HG03039 (cell line): ENCODE measurements around the gene CACNA1S.

ENCODE experiments used
- ATAC-seq: cut with Tn5 transposase; IDR thresholded peaks from one replicate; pipeline ENCODE4 v1.9.1; 2021; ENCODE audit warnings: mild to moderate bottlenecking, moderate library complexity; ENCODE audit not compliant: unreplicated experiment

The CACNA1S gene

DNA sequence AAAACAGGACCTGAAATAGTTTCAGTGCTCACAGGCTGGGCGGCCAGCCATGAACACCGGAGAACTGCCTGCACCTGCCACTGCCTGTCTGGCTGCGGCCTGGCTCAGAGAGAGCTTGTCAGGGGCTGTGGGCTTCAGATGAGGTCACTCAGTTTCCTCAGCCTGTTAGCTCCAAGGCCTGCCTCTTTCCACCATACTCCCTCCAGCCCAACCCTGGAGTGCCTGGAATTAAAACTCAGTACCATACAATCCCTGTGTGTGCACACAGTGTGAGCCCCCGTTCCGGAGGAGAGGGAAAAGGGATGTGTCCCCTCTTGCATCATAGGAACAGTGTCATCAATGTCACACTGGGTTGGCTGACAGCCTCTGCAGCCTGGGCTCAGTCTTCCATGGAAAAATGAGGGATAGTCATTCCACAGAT is 16.2 kb downstream of the CACNA1S start:
- no peak for ATAC-seq

DNA sequence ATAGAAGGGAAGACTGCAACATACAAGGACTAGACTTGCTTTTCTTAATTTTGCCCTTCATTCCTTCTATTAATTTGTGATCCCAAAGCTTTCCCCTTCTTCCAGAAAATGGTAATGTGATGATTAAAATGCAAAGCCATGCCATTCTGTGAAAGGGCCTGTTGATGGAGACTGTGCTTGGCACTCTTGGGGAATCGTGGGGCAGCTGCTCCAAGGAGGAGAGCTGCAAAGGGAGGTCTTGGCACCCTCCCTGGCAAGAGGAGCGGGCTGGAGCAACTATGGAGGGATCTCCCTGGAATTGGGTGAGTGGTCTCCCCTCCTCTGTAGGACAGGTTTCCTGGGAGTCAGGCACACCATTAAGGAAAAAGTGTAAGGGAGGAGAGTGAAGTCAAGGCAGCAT is 16.6 kb downstream of the CACNA1S start:
- no peak for ATAC-seq

DNA sequence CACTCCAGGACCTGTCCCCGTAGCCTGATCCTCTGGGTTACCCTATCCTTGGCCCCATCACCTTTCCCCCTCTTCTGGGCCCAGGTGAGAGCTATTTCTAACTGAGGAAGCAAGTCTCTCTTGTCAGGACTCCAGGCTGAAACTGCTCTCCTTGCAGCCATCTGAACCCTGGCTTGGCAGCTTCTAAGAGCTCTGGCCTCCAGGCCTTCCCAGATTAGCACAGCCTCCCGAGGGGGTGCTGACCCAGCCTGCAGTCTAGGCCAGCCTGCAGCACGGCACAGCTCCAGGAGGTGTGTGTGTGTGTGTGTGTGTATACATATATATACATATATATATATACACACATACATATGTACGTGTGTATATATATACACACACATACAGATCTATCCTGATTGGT is 17.4 kb downstream of the CACNA1S start:
- no peak for ATAC-seq

DNA sequence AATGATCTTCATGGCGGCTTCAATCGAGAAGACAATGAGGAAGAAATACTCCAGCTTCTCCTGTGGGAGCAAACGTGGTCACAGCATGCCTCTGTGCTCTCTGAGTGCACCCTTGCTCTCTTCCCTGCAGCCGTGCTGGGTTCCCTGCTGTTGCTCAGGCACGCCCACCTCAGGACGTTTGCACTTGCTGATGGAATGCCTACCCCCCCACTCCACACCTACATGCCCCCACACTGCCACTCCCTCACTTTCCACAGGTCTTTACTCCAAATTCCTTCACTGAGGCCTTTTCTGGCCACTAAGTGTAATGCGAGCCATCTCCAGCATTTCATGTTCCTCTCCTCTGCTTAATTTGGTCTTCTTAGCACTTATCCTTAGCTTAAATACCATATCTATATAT is 18.3 kb downstream of the CACNA1S start:
- no peak for ATAC-seq

DNA sequence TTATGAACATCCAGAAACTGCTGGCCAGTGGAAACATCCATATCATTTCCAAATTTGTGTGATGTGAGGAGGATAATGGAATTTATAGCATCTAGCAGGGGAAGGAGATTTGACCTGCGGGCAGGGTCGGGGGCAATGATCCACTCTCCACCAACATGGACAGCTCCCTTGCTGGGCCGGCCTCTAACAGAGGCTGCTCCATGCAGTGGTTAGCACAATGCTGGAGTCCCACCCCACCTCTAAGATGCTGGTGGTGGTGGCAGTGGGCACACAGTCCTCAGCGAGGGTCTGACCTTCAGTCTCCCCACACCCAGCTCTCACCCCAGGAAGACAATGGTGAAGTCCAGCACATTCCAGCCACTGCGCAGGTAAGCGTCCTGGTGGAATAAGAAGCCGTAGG is 18.7 kb downstream of the CACNA1S start:
- no peak for ATAC-seq

DNA sequence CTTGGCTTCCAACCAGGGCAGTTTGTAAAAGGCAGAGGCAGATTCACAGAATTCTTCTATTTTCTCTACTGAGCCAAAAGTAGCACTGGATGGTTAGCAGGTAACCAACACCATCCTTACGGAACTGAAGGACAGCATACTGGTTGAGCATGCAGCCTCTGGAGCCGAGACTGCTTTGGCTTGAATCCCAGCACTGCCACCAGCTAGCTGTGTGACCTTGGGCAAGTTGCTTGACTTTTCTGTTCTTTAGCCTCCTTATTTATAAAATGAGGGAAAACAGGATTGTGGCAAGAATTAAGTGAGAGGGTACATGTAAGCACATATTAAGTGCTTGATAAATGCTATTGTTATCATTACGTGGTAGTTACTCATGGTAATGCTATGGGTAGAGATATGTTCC is 19.5 kb downstream of the CACNA1S start:
- no peak for ATAC-seq

DNA sequence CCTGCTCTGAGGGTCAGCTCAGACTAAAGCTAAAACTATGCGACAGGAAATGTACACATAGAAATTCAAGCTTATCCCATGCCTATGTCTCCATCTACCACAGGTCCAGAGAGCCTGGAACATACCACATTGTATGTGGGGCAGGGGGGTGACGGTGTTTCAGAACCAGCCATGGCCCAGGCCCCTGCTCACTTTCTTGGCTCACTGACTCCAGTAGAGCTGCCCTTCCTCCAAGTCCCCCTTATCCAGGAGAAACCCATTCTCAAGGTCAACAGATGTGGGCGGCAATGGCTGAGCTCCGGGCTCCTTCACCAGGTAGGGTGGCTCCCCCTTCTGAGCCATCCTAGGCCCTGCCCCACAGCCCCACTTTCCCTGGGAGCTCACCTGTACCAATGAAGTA is 21.0 kb downstream of the CACNA1S start:
- ATAC-seq = no peak

DNA sequence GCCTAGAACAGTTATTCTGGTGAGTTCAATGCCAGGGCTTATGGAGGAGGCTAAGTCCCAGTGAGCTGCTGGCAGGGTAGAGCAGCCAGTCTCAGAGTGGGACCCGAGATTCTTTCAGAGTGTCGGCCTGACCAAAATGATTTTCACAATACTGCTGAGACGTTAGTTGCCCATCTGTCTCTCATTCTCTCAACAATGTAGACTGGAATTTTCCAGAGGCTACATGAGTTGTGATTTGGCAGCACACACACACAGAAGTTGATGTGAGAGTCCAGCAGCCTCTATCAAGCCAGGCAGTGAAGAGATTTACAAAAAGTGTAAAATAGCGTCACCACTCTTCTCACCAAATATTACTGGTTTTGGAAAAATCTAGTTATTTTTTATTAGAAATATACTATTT is 21.7 kb downstream of the CACNA1S start:
- ATAC-seq = no peak

DNA sequence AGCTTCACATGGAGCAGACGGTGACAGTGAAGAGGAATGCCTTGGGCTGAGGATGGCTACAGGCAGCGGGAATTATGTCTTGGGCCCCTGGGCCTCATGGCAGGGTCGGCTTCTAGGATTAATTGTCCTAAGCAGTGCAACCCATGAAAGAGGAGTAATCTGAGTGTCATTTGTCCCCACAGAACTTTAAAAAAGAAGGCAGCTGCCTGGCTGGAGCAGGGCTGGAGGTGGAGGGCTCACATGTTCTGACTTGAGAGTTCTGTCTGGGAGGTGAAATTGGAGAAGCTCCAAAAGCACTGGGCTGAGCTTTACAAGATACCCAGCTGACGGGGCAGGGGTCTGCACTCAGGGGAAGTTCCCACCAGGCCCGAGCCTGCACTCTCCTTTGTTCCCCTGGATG is 22.6 kb downstream of the CACNA1S start:
- ATAC-seq = no peak

DNA sequence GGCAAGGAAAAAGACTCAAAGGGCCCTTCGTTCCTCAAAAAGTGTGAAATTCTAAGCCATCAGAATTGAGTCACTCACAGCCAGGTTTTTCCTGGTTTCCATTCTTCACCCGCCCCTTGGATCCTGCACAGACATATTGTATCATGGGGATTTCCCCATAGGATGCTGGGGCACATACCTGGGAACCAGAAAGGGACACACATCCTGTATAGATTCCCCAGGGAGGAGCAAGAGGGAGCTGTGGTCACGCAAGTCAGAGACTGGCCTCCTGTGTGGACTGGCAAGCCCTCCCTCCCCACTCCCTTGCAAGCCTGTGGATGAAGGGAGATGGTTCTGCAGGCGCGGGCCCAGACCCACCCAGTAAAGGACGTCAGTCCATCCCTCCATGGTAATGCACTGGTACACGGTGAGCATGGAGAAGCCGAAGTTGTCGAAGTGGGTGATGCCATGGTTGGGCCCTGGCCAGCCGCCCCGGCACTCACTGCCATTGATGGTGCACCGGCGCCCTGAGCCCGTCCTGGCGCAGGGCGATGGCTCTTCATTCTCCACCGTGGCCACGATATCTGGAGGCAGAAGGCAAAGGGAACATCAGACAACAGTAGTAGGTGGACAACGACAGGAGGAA is 23.2 kb downstream of the CACNA1S start:
- no peak for ATAC-seq

DNA sequence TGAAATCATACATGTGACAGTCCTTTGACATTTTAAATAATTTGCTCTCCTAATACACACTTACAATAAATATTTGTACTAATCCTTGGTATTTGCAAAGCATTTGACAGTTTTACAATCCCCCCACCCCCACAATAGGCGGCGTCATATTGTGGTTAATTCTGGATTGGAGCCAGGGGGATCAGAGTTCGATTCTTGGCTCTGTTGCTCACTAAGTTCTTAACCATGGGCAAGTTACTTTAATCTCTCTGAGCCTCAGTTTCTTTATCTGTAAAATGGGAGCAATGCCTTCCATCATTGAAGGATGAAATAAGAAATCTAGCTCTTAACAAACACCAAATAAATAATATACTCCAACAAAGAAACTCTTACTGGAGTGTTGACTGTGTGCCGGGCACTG is 23.8 kb downstream of the CACNA1S start:
- no peak for ATAC-seq

DNA sequence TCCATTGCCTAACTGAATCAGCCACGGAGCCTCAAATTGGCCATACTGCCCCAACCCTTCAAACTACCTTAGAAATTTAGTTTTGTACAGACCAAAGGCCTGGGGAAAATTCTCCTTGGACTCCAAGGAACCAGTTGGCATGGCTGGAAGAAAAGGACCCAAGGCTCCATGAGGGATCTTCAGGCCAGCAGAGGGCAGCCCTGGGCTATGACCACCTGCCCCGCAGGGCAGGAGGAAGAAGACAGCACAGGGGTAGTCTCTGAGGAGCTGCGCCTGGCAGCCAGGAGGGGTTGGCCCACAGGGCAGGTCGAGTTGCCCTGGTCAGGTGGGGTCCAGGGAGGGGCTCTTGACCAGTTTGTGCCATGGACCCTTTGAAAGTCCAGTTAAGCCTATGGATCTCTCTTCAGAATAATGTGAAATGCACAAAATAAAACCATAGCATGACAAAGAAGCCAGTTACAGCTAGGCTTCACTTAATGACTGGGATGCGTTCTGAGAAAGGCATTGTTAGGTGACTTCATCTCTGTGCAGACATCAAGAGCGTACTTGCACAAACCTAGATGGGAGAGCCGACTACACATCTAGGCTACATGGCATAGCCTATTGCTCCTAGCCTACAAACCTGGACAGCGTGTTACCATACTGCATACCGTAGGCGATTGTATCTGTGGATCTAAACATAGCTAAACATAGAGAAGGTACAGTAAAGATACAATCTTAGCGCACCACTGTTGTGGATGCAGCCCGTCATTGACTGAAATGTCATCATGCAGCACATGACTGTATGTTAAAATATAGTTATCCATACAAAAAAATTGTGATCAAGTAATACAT is 26.1 kb downstream of the CACNA1S start:
- no peak for ATAC-seq

DNA sequence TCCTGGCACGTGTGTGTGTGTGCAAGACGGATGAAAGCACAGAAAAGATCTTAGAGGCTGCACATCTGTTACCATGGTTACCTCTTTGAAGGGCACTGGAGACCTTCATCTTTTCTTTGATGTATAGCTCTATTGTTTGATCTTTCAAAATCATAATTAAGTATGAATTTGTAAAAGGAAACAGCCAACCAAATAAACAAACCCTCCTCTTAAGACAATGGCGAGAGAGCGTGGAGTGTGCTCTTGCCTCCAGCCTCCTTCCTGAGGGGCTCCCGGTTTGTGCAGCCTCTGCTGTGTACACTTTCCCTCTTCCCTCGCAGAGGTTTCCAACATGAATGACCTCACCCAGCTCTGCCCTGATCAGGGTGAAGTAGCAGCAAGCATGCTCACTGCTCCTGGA is 27.9 kb downstream of the CACNA1S start:
- no peak for ATAC-seq

DNA sequence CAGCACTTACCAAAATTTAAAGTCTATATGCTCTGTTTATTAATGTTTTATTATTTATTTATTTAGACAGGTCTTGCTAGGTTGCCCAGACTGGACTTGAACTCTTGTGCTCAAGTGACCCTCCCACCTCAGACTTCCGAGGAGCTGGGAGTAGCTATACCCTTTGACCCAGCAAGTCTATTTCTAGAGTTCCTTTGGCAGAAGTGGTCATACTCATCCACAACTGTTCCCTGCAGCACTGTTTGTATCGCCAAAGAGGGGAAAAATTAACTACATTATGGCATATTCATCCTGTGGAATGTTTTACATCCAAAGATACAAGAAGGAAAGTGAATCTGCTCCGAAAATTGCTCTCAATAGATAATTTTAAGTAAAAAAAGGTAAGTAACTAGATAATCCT is 28.5 kb downstream of the CACNA1S start:
- ATAC-seq = no peak

DNA sequence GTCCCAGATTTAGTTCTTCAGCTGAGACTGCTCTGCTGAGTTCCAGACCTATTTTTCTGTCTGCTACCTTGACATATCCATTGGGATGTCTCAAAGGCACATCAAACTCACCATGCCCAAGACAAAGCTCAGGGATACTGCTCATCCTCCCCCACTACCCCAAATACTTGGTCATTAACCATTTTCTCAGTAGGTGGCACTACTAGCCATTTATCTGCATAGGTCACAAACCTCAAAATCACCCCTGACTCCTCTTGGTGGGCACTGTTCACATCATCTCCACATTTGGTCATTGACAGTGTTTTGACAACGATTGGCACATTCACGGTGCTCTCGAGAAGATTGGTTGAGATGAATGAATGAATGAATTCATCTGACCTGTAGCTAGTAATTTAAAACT is 32.1 kb downstream of the CACNA1S start:
- ATAC-seq = no peak

DNA sequence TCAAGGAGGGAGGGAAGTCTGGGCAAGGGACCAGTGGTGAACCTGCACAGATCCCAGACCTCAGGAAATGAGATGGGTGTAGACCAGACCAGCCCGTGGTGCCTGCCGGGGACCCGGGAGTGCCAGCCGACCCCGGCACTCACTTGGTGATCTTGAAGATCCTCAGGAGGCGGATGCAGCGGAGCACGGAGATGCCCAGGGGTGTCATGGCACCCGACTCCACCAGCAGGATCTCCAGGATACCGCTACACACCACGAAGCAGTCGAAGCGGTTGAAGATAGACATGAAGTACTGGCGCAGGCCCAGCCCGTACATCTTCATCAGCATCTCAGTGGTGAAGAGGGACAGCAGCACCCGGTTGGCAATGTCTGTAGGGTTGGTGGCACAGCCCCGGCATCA is 34.5 kb downstream of the CACNA1S start:
- ATAC-seq = no peak

DNA sequence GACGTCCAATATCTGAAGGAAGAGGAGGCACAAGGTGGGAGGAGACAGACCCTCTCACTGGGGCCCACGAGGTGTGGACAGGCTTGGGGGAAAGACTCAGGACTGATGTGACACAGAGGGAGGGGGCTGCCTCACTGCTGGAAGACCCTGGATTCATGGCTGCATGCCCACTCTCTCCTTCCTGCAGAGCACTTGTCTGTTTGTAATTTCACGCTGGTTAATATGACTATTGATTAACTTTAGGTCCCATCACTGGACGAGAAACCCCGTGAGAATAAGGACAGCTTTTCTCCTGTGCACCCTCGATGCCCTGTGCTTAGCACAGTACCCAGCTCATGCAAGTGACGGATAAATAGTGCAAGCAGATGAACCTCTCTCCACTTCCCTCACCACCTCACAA is 35.1 kb downstream of the CACNA1S start:
- ATAC-seq = no peak

DNA sequence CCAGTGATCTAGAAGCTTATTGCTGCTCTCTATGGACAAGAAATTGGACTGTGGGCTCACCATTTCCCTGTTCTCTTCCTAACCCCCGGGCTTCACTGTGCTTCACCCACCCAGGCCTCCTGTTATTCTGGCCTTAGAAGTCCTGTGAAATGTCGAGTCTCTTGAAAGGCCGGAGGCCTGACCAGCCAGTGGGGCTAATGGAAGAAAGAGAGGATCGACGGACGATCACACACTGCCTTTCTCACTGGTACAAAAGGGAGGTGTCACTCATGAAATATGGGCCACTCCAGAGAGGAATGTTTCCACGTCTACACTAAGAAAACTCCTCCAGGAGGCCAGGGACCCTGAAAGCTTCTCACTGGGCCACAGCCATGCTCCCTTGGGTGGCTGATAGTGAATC is 36.1 kb downstream of the CACNA1S start:
- ATAC-seq = no peak

DNA sequence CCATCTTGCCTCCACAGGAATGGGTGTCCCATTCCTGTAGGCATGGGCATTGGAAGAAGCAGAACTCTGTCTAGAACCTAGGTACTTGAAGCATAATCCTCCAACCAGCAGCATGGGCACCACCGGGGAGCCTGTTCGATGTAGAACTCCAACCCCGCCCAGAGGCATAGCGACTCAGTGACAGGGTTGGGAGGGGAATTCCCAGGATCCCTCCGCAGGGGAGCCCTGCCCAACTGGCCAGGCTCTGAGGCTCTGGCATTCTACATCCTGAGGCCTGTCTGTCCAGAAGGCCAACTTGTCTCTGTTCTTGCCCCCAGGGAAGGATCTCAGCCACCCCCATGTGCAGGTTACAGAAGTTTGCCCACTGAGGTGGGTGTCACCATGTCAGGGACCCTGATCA is 38.2 kb downstream of the CACNA1S start:
- no peak for ATAC-seq

DNA sequence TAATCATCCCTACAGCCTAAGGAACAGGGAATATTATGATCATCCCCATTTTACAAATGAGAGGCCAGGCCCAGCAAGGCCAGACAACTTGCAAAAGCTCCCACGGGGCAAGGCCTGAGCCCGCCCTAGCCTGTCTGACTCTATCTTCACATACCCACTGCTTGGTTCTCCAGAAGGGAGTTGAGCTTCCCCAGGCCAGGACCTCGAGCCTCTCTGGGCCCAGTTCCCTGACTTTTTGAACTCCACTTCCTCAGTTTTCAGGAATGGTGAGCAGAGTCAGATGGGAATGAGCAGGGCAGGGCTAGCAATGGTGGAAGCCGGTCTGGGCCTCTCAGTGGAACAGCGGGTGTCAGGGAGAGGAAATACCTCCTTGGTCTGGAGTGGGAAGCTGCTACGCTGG is 39.3 kb downstream of the CACNA1S start:
- ATAC-seq = no peak

DNA sequence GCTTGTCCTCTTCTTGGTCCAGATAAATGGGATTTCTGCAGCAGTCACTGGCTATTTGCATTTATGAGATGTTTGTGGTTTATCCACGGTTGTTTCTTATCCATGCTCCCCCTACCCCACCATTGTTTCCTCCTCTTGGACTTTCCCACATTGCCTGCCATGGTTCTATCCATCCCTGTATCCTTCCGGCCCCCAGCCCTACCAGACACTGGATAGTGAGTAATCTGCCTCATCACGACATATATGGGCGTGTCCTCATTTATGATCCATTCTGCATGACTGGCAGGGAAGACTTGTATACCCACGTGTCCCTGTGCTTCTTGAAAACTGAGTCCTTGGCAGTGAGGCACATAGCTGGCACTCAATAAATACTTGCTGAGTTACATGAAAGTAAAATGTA is 40.1 kb downstream of the CACNA1S start:
- ATAC-seq = no peak

DNA sequence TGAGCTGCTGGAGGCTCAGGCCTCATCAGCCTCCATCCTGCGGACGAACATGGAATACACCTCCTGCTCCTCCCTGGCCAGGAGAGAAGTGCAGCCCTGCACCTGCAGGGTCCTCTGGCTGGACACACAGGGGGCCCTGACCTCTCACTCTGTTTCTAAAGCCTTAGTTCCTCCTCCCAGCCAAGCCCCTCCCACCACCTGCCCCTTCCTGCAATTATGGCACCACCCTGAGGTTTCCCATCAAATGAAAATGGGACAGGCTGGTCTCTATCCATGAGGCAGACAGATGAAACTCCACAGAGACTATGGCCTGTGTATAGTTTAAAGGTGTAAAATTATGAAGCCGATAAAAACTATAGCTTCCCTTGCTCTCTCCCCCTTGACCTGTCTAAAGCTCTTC is 42.6 kb downstream of the CACNA1S start:
- ATAC-seq = no peak

DNA sequence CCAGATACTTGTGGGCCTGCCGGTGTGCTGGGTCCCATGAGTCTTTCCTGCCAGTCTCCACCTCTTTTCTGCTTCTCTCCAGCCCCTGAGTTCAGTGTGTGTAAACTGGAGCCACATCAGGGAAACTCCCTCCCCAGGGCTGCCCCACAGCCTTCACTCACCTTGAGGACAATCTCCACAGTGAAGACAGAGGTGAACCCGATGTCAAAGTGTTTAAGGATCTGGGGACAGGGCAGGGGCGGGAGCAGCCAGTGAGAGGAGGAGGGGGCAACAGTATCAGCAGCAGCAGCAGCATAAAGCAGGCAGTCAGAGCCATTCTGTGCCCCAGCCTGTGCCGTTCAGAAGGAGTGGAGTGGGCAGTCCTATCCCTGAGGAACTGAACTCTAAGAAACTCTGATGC is 43.2 kb downstream of the CACNA1S start:
- no peak for ATAC-seq
